CD14-positive monocyte (primary cell): ENCODE measurements around the gene MAP1LC3A. TPM values are rescaled to one million over a fixed set of nuclear protein-coding genes. Genes with fewer than 3 reads are reported as not detected.

Source experiments
- DNase-seq, 3 donors: peaks; one replicate each; pipeline ENCODE4 v3.0.0-alpha.2; 2011 to 2022
- H2AFZ ChIP-seq: 2 replicates; pipeline ENCODE4 v1.6.0; 2012; ENCODE audit warnings: mild to moderate bottlenecking, low read depth, low read length, inconsistent platforms; ENCODE audit not compliant: insufficient read depth, poor library complexity, severe bottlenecking
- H3K27ac ChIP-seq, 2 donors: 1 replicate in 1 of 2; 2 replicates in 1 of 2; pipeline ENCODE4 v1.5.1; 2012 to 2013; ENCODE audit warnings: low read length in 2 of 2, control low read depth in 1 of 2, inconsistent platforms in 1 of 2, low read depth in 1 of 2, mild to moderate bottlenecking in 1 of 2
- H3K27me3 ChIP-seq, 2 donors: one replicate each; pipeline versions ENCODE4 v1.6.0 to v1.6.1; 2011 to 2013; ENCODE audit warnings: low read length in 2 of 2; ENCODE audit not compliant: control insufficient read depth in 2 of 2, insufficient read depth in 2 of 2
- H3K36me3 ChIP-seq, 2 donors: replicated peaks in 1 of 2; 1 replicate in 1 of 2; 2 replicates in 1 of 2; pipeline versions ENCODE4 v1.5.1 to v1.6.1; 2012 to 2013; ENCODE audit warnings: low read length in 2 of 2, control low read depth in 1 of 2, inconsistent platforms in 1 of 2, mild to moderate bottlenecking in 1 of 2; ENCODE audit not compliant: insufficient read depth in 2 of 2, control insufficient read depth in 1 of 2
- H3K4me1 ChIP-seq, 2 donors: 1 replicate in 1 of 2; 2 replicates in 1 of 2; pipeline versions ENCODE4 v1.5.1 to v1.6.1; 2012 to 2013; ENCODE audit warnings: low read length in 2 of 2, control low read depth in 1 of 2, inconsistent platforms in 1 of 2, mild to moderate bottlenecking in 1 of 2, moderate library complexity in 1 of 2; ENCODE audit not compliant: insufficient read depth in 2 of 2, control insufficient read depth in 1 of 2
- H3K4me2 ChIP-seq: replicated peaks from 2 replicates; pipeline ENCODE3; 2012; ENCODE audit warnings: low read length, moderate library complexity, mild to moderate bottlenecking; ENCODE audit not compliant: poor library complexity, severe bottlenecking; ENCODE audit errors: extremely low read depth
- H3K4me3 ChIP-seq, 3 experiments: fragments of 200-600 bp in 1 of 3; sonication (generic) in 1 of 3; replicated peaks in 1 of 3; 1 replicate in 2 of 3; 2 replicates in 1 of 3; pipeline ENCODE4 v1.5.1; 2011 to 2013; ENCODE audit warnings: low read length in 3 of 3, mild to moderate bottlenecking in 3 of 3, control low read depth in 2 of 3, low read depth in 2 of 3, inconsistent platforms in 1 of 3, moderate library complexity in 1 of 3
- H3K79me2 ChIP-seq: 2 replicates; pipeline ENCODE4 v1.6.0; 2012; ENCODE audit warnings: mild to moderate bottlenecking, control low read depth, inconsistent platforms, low read length, moderate library complexity; ENCODE audit not compliant: insufficient read depth
- H3K9ac ChIP-seq: 2 replicates; pipeline ENCODE4 v1.6.0; 2017; ENCODE audit warnings: low read length, mild to moderate bottlenecking; ENCODE audit not compliant: insufficient read depth, poor library complexity, severe bottlenecking
- H3K9me3 ChIP-seq, 2 donors: replicated peaks in 1 of 2; 1 replicate in 1 of 2; 2 replicates in 1 of 2; pipeline versions ENCODE4 v1.5.1 to v1.6.1; 2012 to 2013; ENCODE audit warnings: low read length in 2 of 2, control low read depth in 1 of 2; ENCODE audit not compliant: control insufficient read depth in 1 of 2, insufficient read depth in 1 of 2
- H4K20me1 ChIP-seq: 2 replicates; pipeline ENCODE4 v1.6.0; 2012; ENCODE audit warnings: mild to moderate bottlenecking, low read length, control low read depth, moderate library complexity; ENCODE audit not compliant: insufficient read depth
- H3K27ac Mint-ChIP-seq, 7 donors: one replicate each; pipeline ENCODE4 v1.8.0; 2020; ENCODE audit warnings: mild to moderate bottlenecking in 7 of 7, mixed read lengths in 7 of 7, moderate library complexity in 6 of 7, inconsistent platforms in 2 of 7
- H3K27me3 Mint-ChIP-seq, 3 donors: one replicate each; pipeline ENCODE4 v1.8.0; 2021 to 2022; ENCODE audit warnings: low read depth in 3 of 3, mild to moderate bottlenecking in 3 of 3, mixed read lengths in 3 of 3, moderate library complexity in 3 of 3, inconsistent platforms in 1 of 3
- H3K36me3 Mint-ChIP-seq, 2 donors: one replicate each; pipeline ENCODE4 v1.8.0; 2020; ENCODE audit warnings: mixed read lengths in 2 of 2, inconsistent platforms in 1 of 2, mild to moderate bottlenecking in 1 of 2
- H3K4me1 Mint-ChIP-seq: one replicate; pipeline ENCODE4 v1.8.0; 2020; ENCODE audit warnings: mild to moderate bottlenecking, mixed read lengths
- H3K4me3 Mint-ChIP-seq, 2 donors: one replicate each; pipeline ENCODE4 v1.8.0; 2020; ENCODE audit warnings: mild to moderate bottlenecking in 2 of 2, mixed read lengths in 2 of 2, moderate library complexity in 1 of 2
- H3K9me3 Mint-ChIP-seq, 7 donors: one replicate each; pipeline ENCODE4 v1.8.0; 2020 to 2022; ENCODE audit warnings: mixed read lengths in 7 of 7, mild to moderate bottlenecking in 6 of 7, moderate library complexity in 6 of 7, inconsistent platforms in 2 of 7
- CTCF ChIP-seq: fragments of 200-600 bp; IDR thresholded peaks from one replicate; pipeline ENCODE4 v1.8.0; 2022; ENCODE audit warnings: antibody characterized with exemption, mild to moderate bottlenecking
- WGBS: methylation state at CpG from one replicate; pipeline ENCODE4 v1.1.5; 2013; ENCODE audit warnings: missing lambda C conversion rate; ENCODE audit not compliant: insufficient coverage; 5-methylcytosine and 5-hydroxymethylcytosine counted together
- intact Hi-C, 2 donors: fragments of 100-400 bp; cut with micrococcal nuclease; formaldehyde crosslinking; loops; one replicate each; pipeline versions ENCODE4 v1.15.0 to v1.15.1; 2023
- polyA plus RNA-seq, 3 donors: library from polyadenylated mRNA; depleted of rRNA in 1 of 3; unstranded in 2 of 3; stranded (reverse) in 1 of 3; fragments of 300-500 nt in 2 of 3; fragments of >200 nt in 1 of 3; fragmentation: Illumina TruSeq in 2 of 3; gene quantifications; 1 replicate in 2 of 3; 2 replicates in 1 of 3; pipeline ENCODE4 v1.2.3, GENCODE V29; 2012 to 2021

The MAP1LC3A gene
- polyA plus RNA-seq, 3 donors, result 2.5 to 7.7 (median 2.6) TPM

- peaks cover 73 to 87% of the 10 kb centered on the region in 2 donors for H3K36me3 Mint-ChIP-seq
- H3K4me1 ChIP-seq, result no peaks in the 10 kb centered on the region
Observed at GRCh38 chr20:34526466-34526865, 32.1 kb upstream of the MAP1LC3A start.

GRCh38 chr20:34527016-34527415, 31.5 kb upstream of the MAP1LC3A start:
- Mint-ChIP-seq H3K27ac (peak overlapping the region in 1 of 7 donors; percentile 63), H3K4me3 (no peak overlapping the region), H3K27me3 (peaks cover 0 to 2% (median 0%) of the 10 kb centered on the region in 3 donors), H3K36me3 (peaks cover 73 to 85% of the 10 kb centered on the region in 2 donors), H3K9me3 (no peaks in the 10 kb centered on the region), H3K4me1 (peaks cover 7% of the 10 kb centered on the region)
- H3K4me2 ChIP-seq, result no peak overlapping the region
- no peaks in the 10 kb centered on the region for H3K9me3 ChIP-seq
- WGBS, result 98% methylated on average over 8 of the region's 10 CpGs
- no peak overlapping the region for H3K4me3 ChIP-seq
- peaks cover 47% of the 10 kb centered on the region for H3K79me2 ChIP-seq
- peaks cover 85% of the 10 kb centered on the region for H4K20me1 ChIP-seq
- no peak overlapping the region for H2AFZ ChIP-seq
- peaks cover 56 to 97% of the 10 kb centered on the region in 2 donors for H3K36me3 ChIP-seq
- no peaks in the 10 kb centered on the region for H3K4me1 ChIP-seq
- no peaks in the 10 kb centered on the region for H3K27me3 ChIP-seq
- no peak for DNase-seq
- H3K9ac ChIP-seq, result no peak overlapping the region
- no peak overlapping the region for H3K27ac ChIP-seq
- intact Hi-C loops, result no loop called here
- TF ChIP-seq CTCF, result no peak

More at GRCh38 chr20:34526466-34526865, 32.1 kb upstream of the MAP1LC3A start:
- H3K27ac Mint-ChIP-seq, result peak overlapping the region in 1 of 7 donors; percentile 1
- no peak overlapping the region for H2AFZ ChIP-seq
- peaks cover 7% of the 10 kb centered on the region for H3K4me1 Mint-ChIP-seq
- H3K27ac ChIP-seq, result no peak overlapping the region
- peaks cover 85% of the 10 kb centered on the region for H4K20me1 ChIP-seq
- no peak overlapping the region for H3K4me3 Mint-ChIP-seq
- no peaks in the 10 kb centered on the region for H3K27me3 ChIP-seq
- peaks cover 0 to 2% (median 0%) of the 10 kb centered on the region in 3 donors for H3K27me3 Mint-ChIP-seq
- no peak overlapping the region for H3K9ac ChIP-seq
- H3K9me3 Mint-ChIP-seq, result no peaks in the 10 kb centered on the region
- WGBS, result 94% methylated on average over 2 of the region's 5 CpGs
- no peak overlapping the region for H3K4me2 ChIP-seq
- no peak overlapping the region for H3K4me3 ChIP-seq
- peaks cover 47% of the 10 kb centered on the region for H3K79me2 ChIP-seq
- H3K36me3 ChIP-seq, result peaks cover 51 to 97% of the 10 kb centered on the region in 2 donors
- no peak for DNase-seq
- H3K9me3 ChIP-seq, result no peaks in the 10 kb centered on the region
- intact Hi-C loops, result no loop called here
- TF ChIP-seq CTCF, result no peak
